NCI-H69 (cell line): Measurements from ENCODE around the gene PA2G4.
A peak's percentile ranks its signal among the peaks of the same experiment; 100 is the strongest.

ENCODE experiments used
- DNase-seq: peaks from one replicate; lab custom pipeline; 2025; lab: John Stamatoyannopoulos, UW

Gene PA2G4

GRCh38 chr12:56126732-56127239, 22.4 kb downstream of the PA2G4 start:
- no peak for DNase-seq

GRCh38 chr12:56127485-56127887, 23.1 kb downstream of the PA2G4 start:
- DNase-seq = no peak

- peak; percentile 100 for DNase-seq
Observed at GRCh38 chr12:56127888-56128669, 23.7 kb downstream of the PA2G4 start, which contains the start of gene ESYT1. TSS of gene ESYT1 (plus strand) at chr12:56128267. CDS start at chr12:56128320, 53 bp downstream.

GRCh38 chr12:56128670-56129205, 24.4 kb downstream of the PA2G4 start:
- peak; percentile 63 for DNase-seq

GRCh38 chr12:56129206-56129941, 25.0 kb downstream of the PA2G4 start:
- peak; percentile 75 for DNase-seq

- no peak for DNase-seq
Observed at GRCh38 chr12:56129942-56130495, 25.7 kb downstream of the PA2G4 start.

- DNase-seq = no peak
Observed at GRCh38 chr12:56130876-56131275, 26.5 kb downstream of the PA2G4 start.

- no peak for DNase-seq
Observed at GRCh38 chr12:56134897-56135296, 30.5 kb downstream of the PA2G4 start.

- DNase-seq = no peak
Observed at GRCh38 chr12:56137853-56138571, 33.7 kb downstream of the PA2G4 start.

GRCh38 chr12:56141946-56142784, 37.8 kb downstream of the PA2G4 start:
- DNase-seq = no peak

GRCh38 chr12:56143217-56143616, 38.9 kb downstream of the PA2G4 start:
- DNase-seq = no peak

- DNase-seq = no peak
Observed at GRCh38 chr12:56143870-56144269, 39.5 kb downstream of the PA2G4 start.

GRCh38 chr12:56145217-56145616, 40.9 kb downstream of the PA2G4 start:
- no peak for DNase-seq

GRCh38 chr12:56146492-56147460, 42.4 kb downstream of the PA2G4 start:
- DNase-seq = peak; percentile 57

- DNase-seq = peak; percentile 29
Observed at GRCh38 chr12:56150563-56150962, 46.2 kb downstream of the PA2G4 start.

- peak; percentile 82 for DNase-seq
Observed at GRCh38 chr12:56151672-56152131, 47.3 kb downstream of the PA2G4 start.

- peak; percentile 98 for DNase-seq
Observed at GRCh38 chr12:56152132-56152755, 47.9 kb downstream of the PA2G4 start, which contains the start of gene MYL6B. TSS of gene MYL6B (plus strand) at chr12:56152587. CDS start at chr12:56153919, 1,332 bp downstream.

- peak; percentile 70 for DNase-seq
Observed at GRCh38 chr12:56152756-56153677, 48.7 kb downstream of the PA2G4 start.
